Activated CD4-positive, alpha-beta T cell treated with anti-CD3 and anti-CD28 coated beads, Interleukin-2, amount 50 U/mL, for 16 hours (primary cell): ENCODE measurements around the gene INSR.
"Not testable (repeated sequence)": the region's sequence is repeated elsewhere in the genome, so short reads cannot be mapped to it uniquely, and the experiment has no call there.

Experiments used
- DNase-seq: peaks from one replicate; pipeline ENCODE4 v3.0.0-alpha.2; 2020

The INSR gene

DNA sequence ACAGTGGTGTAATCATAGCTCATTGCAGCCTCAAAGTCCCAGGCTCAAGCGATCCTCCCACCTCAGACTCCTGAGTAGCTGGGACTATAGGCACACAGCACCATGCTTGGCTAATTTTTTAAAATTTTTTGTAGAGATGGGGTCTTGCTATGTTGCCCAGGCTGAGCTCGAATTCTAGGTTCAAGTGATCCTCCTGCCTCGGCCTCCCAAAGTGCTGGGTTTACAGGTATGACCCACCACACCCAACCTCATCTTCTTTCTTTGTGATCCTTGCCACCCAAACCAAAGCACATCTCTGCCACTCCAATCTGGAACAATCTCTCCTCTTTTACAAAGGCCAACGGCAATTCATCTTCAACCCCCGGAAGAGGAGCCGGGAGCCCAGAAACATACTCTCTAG is 38.6 kb downstream of the INSR start:
- DNase-seq: no peak

DNA sequence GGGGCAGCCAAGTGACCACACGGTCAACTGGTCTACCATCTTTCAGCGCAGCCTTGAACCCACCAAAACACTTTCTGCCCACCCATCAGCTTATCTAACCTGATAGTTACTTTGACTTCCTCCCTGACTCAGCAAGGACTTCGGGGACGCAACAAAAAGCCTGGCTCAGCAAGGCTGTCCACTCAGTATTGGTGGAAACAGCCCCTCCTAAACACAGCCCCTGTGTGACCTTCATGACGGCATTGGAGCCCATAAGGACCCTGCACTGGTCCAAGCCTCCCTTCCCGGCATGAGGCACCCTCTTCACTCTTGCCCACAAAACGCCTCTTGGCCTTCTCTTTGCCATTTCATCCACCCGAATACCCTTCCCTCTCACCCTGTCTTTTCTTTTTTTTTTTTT is 39.1 kb downstream of the INSR start:
- no peak for DNase-seq

DNA sequence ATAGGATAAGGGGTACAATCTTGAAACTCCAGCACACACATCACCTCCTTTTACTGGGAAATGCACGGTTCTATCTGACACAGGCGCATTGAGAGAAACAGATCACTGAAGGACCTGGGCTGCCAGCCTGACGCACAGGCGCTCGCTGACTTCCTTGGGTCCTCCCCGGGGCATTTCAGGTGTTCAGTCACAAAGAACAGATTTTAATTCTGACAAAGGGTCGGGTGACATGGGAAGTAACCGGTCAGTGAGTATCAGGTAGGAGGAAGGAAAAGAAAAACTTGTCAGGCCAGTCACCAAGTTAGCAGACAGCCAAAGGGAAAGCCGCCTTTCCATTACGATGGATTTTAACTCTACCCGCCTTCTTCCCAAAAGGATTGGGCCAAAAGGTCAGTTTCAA is 39.6 kb downstream of the INSR start:
- no peak for DNase-seq

DNA sequence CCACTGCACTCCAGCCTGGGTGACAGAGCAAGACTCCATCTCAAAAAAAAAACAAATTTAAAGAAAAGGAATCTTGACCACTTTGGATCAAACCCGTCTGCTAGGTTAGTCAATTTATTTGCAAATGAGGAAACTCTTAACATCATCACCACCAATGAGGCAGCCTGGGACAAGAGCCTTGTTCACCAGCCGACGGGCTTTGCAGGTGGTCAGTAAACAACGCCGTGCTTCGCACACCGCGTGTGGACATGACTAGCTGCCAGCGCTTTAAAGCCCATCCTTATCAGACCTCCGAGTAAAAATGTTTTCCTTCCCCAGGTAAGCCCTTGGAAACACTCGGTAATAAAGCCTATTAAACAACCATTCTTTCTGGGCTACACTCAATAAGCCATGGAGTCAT is 41.9 kb downstream of the INSR start:
- DNase-seq: no peak

DNA sequence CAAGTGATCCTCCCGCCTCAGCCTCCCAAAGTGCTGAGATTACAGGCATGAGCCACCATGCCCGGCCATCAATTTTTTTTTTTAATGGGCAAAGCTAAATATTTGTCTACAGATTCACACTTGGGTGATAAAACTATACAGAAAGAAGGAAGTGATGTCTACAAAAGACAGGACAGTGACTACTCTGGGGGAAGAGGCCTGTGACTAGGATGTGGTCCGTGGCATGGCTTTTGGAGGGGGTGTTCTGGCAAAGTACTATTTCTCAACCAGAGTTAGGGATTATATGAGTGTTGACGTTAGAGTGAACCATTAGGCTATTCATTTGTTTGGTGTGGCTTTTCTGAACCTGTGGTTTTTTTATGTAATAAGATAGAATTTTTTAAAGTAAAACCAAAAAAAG is 42.7 kb downstream of the INSR start:
- DNase-seq: no peak

DNA sequence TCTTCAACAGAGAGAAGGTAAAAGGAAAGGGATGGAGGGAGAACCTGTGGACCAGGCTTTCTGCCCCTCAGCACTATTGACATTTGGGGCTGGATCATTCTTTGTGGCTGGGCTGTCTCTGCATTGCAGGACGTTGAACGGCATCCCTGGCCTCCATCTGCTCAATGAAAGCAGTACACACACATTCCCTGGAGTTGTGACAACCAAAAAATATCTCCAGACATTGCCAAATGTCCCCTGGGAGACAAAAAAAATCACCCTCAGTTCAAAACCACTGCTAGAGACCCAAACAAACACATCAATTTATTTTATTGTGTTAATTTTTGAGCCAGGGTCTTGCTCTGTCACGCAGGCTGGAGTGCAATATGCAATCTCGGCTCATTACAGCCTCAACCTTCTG is 43.3 kb downstream of the INSR start:
- DNase-seq: no peak

DNA sequence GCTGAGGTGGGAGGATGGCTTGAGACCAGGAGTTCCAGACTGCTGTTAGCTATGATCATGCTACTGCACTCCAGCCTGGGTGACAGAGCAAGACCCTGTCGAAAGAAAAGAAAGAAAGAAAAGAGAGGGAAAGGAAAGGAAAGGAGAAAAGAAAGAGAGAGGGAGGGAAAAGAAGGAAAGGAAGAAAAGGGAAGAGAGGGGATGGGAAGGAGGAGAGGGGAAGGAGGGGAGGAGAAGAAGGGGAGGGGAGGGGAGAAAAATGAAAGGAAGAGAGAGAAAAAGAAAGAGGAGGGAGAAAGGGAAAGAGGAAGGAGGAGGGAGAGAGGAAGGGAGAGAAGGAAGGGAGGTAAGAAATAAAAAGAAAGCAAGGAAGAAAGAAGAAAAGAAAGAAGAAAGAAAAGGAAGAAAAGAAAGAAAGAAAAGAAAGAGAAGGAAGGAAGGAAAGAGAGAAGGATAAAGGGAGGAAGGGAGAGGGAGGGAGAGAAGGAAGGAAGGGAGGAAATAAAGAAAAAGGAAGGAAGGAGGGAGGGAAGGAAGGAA is 44.1 kb downstream of the INSR start:
- no peak for DNase-seq

DNA sequence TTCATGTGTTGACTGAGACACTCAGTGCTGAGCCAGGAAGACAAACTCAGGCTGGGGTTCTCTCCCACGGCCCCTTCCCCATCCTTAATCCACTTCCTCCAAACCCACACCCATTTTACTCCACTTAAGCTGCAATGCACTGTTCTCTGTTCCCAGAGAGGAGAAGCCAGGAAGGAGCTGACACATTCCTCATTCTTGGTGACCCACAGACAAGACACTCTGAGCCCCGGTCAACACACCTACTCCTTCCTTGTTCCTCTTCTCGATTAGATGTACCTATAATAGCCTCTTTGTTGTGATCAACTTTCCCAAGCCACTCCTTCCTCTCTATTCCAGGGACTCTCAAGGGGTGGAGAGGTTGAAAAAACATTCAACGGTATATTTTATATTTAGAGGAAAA is 47.1 kb downstream of the INSR start:
- DNase-seq: no peak

DNA sequence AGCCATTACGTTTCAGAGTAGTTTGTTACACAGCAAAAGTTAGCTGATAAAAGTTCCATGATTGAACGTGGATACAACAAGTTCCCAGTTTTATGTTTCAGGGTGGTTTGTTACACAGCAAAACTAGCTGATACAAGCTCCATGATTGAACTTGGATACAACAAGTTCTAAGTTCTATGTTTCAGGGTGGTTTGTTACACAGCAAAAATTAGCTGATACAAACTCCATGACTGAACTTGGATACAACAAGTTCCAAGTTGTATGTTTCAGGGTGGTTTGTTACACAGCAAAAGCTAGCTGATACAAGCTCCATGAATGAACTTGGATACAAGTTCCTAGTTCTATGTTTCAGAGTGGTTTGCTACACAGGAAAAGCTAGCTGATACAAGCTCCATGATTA is 47.6 kb downstream of the INSR start:
- DNase-seq: no peak

DNA sequence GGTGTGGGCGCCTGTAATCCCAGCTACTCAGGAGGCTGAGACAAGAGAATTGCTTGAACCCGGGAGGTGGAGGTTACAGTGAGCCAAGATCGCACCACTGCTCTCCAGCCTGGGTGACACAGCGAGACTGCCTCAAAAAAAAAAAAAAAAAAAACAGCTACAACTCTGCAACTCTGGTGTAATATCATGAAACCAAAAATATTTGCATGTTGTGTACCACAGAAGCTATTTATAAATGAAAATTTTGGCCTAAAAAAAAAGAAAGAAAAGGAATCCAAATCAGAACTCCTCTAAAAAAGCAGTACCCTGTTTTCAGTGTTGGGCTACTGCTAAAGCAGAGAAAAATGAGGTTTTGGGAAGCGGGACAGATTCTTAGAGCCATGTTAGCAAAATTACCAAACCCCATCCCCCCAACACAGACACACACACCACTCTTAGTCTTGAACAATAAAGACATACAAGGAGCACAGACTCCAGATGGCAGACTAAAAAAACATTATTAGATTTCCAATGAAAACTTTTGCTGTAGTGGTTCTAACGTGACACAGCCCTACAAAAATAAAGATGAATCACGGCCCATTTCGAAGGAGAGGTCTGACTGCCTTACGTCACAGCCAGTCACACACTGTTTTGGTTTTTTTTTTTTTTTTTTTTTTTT is 51.5 kb downstream of the INSR start:
- no peak for DNase-seq

DNA sequence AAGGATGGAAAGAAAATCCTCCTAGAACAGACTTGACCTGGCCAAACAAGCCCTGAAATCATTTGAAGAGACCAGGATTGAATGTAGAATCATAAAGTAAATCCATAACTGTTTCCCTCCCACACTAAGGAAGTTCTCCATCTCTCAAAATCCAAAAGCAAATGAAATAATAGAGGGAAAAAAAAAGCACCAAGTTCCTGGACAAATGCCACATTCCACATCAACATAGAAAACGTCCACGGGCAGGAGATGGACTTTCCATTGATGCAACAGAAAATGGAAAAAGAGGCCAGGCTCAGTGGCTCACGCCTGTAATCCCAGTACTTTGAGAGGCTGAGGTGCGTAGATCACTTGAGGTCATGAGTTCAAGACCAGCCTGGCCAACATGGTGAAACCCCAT is 56.2 kb downstream of the INSR start:
- no peak for DNase-seq

DNA sequence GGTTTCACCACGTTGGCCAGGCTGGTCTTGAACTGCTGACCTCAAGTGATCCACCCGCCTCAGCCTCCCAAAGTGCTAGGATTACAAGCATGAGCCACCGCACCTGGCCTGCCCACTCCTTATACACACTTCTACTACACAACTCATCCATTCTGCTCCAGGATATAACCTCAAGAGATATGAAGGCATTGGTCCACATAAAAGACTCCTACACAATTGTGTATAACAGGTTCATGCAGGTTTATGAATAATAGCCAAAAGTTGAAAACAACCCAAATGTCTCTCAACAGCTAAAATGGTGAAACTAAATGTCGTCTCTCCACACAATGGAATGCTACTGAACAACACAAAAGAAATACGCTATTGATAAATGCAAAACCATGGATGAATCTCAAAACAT is 58.1 kb downstream of the INSR start:
- DNase-seq: no peak

DNA sequence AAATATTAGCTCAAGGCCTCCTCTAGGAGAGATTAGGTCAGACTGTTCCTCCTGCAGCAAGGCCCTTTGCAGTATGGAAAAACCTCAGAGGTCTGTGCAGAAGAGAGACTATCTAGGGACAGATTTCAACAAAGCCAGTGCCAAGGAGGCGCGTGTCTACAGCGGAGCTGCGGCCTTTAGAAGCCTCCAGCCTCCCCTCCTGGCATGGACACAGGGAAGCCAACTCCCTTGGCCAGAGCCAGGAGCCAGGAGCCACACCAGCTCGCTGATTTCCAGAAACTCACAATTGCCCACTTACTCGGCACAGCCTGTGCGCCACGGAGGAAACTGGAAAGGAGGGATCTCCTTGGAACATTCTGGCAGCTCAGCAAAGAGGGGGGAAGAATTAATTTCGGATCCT is 63.4 kb downstream of the INSR start:
- no peak for DNase-seq

DNA sequence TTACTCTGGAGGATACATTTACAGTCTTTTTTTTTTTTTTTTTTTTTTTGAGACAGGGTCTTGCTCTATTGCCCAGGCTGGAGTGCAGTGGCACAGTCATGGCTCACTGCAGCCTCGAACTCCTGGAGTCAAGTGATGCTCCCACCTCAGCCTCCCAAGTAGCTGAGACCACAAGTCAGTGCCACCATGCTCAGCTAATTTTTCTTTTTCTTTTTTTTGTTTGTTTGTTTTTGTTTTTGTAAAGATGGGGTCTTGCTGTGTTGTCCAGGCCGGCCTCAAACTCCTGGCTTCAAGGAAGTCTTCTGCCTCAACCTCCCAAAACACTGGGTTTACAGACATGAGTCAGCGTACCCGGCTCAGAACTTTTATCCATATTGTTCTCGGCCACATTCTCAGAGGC is 64.5 kb downstream of the INSR start:
- DNase-seq: no peak

DNA sequence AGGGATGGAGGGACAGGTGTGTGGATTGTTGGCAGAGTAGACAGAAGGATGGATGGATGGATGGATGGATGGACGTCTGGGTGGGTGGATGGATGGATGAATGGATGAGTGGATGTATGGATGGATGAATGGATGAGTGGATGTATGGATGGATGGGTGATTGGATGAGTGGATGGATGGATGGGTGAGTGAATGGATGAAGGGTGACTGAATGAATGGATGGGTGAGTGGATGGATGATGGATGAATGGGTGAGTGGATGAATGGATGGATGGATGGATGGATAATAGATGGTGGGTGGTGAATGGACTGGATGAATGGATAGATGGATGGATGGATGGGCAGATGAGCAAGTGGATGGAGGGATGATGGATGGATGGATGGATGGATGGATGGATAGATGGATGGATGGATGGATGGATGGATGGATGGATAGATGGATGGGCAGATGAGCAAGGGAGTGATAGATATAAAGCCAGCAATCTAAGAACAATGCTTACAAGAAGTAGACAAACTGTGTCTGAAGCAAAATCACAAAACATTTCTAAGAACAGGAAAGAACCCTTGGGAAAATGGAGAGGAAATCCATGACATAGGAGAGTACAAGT is 65.2 kb downstream of the INSR start:
- no peak for DNase-seq

DNA sequence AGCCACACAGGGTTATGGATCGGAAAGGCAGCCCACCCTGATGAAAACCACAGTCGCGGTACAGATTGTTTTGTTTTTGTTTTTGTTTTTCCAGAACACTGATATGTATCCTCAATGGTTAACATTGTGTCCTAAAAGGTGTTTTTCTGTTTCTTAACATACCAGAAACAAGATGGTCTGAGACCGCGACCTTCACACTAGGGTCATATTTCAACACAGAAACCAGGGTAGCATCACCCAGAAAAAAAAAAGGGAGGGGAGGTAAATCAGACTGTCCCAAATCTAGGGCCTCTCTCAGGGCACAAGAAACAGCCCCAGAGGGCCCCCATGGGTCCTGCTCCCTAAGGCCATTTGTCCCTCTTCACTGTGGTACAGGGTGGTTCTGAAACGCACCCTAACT is 66.5 kb downstream of the INSR start:
- no peak for DNase-seq

DNA sequence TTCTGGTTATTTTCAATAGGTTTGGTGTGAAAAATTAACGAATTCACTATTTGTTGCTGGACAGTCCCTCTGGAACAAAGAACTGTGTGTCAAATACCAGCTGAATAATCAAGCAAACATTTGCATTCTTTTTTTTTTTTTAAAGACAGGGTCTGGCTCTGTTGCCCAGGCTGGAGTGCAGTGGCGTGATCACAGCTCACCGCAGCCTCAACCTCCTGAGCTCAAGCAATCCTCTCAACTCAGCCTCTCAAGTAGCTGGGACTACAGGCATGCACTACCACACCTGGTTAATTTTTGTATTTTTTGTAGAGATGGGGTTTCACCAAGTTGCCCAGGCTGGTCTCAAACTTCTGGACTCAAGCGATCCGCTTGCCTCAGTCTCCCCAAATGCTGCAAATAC is 67.1 kb downstream of the INSR start:
- DNase-seq: not testable (repeated sequence)

DNA sequence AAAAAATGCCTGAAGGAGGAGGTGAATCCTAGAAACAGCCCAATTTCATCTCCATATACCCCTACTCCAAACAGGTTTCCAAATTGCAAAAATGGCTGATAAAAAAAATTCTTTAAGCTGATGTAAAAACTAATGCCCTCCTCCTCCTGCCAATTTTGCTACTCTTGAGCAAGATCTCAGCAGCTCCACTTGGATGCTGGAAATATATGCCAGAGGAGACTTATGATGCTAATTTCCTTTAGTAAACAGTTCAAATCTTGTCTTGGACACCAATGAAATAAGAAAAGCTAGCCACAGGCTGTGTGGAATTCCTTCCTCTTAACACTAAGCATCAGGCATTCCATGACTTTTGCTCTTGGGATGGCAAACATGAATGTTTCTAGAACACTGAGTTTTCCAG is 67.5 kb downstream of the INSR start:
- no peak for DNase-seq

DNA sequence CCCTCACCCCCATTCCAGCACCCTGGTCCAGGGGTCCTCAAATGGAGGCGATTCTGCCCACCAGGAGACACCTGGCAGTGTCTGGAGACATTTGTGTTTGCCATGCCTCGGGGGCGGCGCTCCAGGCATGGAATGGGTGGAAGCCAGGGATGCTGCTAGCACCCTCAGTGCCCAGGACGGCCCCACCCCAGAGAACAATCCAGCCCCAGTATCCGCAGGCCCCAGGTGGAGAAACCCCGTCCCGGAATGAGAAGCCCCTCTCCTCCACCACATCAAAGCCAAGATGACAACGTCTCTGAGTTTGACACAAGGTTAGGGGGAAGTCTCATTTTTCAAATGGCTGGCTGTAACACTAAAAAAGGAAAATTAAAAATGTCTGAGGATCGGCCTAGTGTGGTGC is 68.5 kb downstream of the INSR start:
- DNase-seq: no peak

DNA sequence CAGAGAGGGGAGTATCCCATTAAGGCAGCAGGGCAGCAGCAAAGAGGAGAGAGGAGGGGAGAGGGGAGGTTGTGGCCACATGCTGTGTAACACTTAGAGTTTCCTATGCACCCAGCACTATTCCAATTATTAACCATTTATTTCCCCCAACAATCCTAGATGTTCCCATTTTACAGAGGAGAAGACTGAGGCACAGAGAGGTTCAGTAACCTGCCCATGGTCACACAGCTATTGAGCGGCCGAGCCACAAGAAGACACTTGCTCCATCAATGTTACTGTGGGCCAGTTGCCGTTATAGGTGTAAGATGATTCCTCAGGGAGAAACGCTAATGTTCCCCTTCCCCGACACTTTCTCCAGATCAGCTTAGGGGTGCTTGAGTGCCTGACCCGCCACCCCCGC is 69.2 kb downstream of the INSR start:
- DNase-seq: no peak

DNA sequence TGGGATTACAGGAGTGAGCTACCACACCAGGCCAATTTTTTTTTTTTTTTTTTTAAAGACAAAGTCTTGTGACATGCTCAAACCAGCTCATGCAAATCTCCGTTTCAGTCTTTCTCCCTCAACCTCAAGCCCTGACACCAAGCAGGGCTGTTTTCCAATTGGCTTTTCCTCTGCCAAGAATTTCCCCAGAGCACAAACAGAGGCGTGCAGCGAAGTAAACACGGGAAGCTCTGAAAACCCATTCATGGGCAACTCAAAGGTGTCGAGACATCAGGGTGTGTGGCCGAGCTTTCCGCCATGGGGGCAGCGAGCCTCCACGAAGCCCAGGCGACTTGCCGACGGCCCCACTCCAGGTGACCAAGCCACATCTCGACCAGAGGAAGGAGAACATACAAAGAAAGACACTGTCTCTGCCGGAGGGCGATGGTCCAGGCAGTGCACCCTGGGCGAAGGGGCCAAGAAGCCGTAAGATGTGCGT is 70.0 kb downstream of the INSR start:
- DNase-seq: no peak

DNA sequence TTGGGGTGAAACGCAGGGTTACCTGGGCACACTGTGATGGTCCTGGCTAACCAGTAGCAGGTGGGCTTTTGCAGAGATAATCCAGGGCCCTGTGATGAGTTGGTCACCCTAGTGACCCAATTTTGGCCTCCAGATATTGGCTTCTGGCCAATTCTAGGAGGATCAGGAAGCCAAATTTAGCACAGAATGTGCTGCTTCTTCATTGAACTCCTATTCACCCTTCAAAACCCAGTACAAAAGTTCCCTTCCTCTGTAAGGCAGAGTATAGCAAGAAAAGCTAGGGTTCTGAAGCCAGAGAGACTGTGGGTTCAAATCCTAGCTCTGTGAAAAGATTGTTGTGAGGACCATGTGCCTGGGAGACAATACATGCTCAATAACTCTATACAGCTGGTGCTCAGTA is 70.8 kb downstream of the INSR start:
- DNase-seq: no peak

DNA sequence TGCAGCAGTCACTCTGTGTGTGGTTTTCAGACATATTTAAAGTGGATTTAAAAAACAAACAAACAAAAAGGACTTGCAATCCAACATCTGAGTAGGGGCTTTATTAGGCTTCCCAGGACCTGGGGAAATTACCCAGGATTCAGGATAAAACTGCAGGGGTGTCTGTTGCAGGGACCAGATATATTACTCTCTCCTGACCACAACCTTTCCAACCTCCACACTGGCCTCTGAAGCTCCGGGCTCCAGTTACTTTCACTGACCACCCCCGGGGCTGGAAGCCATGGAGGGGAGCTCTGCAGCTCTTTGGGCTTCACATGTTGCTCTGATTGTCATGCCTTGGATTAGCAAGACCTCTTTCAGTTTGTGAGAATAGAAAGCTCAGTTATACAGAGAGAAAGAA is 75.2 kb downstream of the INSR start:
- no peak for DNase-seq

DNA sequence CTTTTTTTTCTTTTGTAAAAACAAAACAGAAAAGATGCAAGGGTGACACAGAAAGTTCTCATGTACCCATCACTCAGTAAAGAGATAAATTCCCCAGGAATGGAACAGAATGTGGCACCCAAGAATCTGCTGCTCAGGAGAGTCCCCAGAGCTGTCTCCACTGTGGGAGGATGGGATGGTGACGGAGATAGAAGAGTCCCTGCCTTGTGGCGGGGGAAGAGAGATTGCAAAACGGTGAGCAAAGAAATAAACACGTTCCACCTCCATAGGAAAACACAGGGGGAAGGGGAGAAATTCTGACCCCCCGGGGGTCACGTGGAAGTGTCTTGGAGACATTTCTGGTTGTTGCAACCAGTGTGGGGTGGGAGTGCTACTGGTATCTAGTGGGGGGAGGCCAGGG is 76.4 kb downstream of the INSR start:
- DNase-seq: no peak

DNA sequence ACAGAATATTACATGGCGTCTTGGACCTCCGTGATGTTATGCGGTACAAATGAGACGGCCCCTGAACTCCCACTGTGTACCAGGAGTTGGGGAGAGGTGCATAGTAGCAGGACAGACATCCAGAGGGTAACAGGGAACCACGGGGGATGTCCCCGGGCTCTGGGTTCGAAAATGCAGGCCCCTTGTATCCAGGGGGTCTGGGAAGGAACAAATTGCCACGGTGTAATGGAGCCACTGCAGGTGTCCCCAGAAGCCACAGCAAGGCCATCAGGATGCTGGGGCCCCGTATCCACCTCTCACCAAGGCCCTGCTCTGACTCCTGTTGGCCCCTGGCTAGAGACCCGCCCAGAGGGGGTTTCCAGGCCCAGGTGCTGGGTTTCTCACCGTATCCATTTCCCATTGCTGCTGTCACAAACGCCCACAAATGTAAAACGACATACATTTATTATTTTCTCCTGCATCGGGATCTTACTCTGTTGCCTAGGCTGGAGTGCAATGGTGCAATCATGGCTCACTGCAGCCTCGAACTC is 77.8 kb downstream of the INSR start:
- no peak for DNase-seq
